GM12878 (cell line): Measurements from ENCODE around the gene PISD.

ENCODE experiments used
- FOXM1 ChIP-seq: IDR thresholded peaks from 2 replicates; pipeline ENCODE4 v1.6.1; 2012; ENCODE audit warnings: low read depth, mild to moderate bottlenecking, inconsistent platforms, low read length, moderate library complexity
- POLR2A ChIP-seq: IDR thresholded peaks from 2 replicates; pipeline ENCODE4 v1.6.1; 2011; ENCODE audit warnings: low read depth, mild to moderate bottlenecking, low read length
- POLR2AphosphoS2 ChIP-seq: IDR thresholded peaks from 2 replicates; pipeline ENCODE4 v1.6.1; 2011; ENCODE audit warnings: low read depth, mild to moderate bottlenecking, low read length, improper control_type of control experiment, moderate library complexity
- SUPT20H ChIP-seq: IDR thresholded peaks from 2 replicates; pipeline ENCODE4 v1.6.1; 2011; ENCODE audit warnings: low read depth, mild to moderate bottlenecking, low read length, moderate library complexity, borderline replicate concordance; ENCODE audit not compliant: control insufficient read depth
- TF ChIP-seq, protein P1 (sequence below), 3 experiments: IDR thresholded peaks in 2 of 3; conservative IDR thresholded peaks in 1 of 3; 2 replicates each; pipeline ENCODE4 v1.5.1; 2011; ENCODE audit warnings: low read depth in 3 of 3, low read length in 3 of 3, mild to moderate bottlenecking in 3 of 3, control low read depth in 2 of 3, moderate library complexity in 2 of 3, inconsistent platforms in 1 of 3, mixed read lengths in 1 of 3; ENCODE audit not compliant: control insufficient read depth in 2 of 3, insufficient read depth in 1 of 3; ENCODE audit errors: extremely low read depth in 1 of 3
- TF ChIP-seq, protein P2 (sequence below): IDR thresholded peaks from 2 replicates; pipeline ENCODE4 v1.6.1; 2012; ENCODE audit warnings: low read depth, low read length, improper control_type of control experiment
- TF ChIP-seq, protein P3 (sequence below): IDR thresholded peaks from 2 replicates; pipeline ENCODE4 v1.6.1; 2011; ENCODE audit warnings: borderline replicate concordance, low read depth, mild to moderate bottlenecking, moderate library complexity, low read length; ENCODE audit not compliant: insufficient read depth, poor library complexity, severe bottlenecking

DNA sequence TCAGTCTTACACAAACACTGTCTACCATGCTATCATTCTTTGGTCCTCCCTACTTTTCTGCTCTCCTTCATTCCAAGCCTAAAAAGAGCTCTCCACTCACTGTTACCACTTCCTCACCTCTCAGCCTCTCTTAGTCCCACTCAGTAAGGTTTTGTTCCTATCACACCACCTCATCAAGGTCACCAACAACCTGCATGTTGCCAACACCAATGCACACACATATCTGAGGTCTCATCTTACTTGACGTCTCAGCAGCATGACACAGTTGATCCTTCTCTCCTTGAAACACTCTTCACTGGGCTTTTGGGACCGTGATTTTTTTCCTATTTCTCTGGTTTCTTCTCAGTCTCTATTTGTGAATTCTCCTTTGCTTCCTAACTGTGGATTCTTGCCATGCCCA, 8.1 kb downstream of the PISD start:
- TF ChIP-seq SUPT20H, result no peak
- TF ChIP-seq, protein P1, sequence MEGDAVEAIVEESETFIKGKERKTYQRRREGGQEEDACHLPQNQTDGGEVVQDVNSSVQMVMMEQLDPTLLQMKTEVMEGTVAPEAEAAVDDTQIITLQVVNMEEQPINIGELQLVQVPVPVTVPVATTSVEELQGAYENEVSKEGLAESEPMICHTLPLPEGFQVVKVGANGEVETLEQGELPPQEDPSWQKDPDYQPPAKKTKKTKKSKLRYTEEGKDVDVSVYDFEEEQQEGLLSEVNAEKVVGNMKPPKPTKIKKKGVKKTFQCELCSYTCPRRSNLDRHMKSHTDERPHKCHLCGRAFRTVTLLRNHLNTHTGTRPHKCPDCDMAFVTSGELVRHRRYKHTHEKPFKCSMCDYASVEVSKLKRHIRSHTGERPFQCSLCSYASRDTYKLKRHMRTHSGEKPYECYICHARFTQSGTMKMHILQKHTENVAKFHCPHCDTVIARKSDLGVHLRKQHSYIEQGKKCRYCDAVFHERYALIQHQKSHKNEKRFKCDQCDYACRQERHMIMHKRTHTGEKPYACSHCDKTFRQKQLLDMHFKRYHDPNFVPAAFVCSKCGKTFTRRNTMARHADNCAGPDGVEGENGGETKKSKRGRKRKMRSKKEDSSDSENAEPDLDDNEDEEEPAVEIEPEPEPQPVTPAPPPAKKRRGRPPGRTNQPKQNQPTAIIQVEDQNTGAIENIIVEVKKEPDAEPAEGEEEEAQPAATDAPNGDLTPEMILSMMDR (IDR thresholded peaks at IDR 0.05 in 2 of 3, conservative IDR thresholded peaks at IDR 0.05 in 1 of 3; ENCODE audit: control insufficient read depth in 2 of 3, extremely low read depth in 1 of 3, insufficient read depth in 1 of 3, low read depth in 3 of 3, low read length in 3 of 3), result no peak
- TF ChIP-seq, protein P2, sequence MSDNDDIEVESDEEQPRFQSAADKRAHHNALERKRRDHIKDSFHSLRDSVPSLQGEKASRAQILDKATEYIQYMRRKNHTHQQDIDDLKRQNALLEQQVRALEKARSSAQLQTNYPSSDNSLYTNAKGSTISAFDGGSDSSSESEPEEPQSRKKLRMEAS, result no peak
- TF ChIP-seq, protein P3, sequence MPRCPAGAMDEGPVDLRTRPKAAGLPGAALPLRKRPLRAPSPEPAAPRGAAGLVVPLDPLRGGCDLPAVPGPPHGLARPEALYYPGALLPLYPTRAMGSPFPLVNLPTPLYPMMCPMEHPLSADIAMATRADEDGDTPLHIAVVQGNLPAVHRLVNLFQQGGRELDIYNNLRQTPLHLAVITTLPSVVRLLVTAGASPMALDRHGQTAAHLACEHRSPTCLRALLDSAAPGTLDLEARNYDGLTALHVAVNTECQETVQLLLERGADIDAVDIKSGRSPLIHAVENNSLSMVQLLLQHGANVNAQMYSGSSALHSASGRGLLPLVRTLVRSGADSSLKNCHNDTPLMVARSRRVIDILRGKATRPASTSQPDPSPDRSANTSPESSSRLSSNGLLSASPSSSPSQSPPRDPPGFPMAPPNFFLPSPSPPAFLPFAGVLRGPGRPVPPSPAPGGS, result no peak
- no peak for TF ChIP-seq POLR2AphosphoS2
- no peak for TF ChIP-seq POLR2A
- no peak for TF ChIP-seq FOXM1
